ENCODE data around the gene LRRFIP2.
A peak's percentile ranks its signal among the peaks of the same experiment; 100 is the strongest.
"Not testable (repeated sequence)": the region's sequence is repeated elsewhere in the genome, so short reads cannot be mapped to it uniquely, and the experiment has no call there.

LRRFIP2 gene

DNA sequence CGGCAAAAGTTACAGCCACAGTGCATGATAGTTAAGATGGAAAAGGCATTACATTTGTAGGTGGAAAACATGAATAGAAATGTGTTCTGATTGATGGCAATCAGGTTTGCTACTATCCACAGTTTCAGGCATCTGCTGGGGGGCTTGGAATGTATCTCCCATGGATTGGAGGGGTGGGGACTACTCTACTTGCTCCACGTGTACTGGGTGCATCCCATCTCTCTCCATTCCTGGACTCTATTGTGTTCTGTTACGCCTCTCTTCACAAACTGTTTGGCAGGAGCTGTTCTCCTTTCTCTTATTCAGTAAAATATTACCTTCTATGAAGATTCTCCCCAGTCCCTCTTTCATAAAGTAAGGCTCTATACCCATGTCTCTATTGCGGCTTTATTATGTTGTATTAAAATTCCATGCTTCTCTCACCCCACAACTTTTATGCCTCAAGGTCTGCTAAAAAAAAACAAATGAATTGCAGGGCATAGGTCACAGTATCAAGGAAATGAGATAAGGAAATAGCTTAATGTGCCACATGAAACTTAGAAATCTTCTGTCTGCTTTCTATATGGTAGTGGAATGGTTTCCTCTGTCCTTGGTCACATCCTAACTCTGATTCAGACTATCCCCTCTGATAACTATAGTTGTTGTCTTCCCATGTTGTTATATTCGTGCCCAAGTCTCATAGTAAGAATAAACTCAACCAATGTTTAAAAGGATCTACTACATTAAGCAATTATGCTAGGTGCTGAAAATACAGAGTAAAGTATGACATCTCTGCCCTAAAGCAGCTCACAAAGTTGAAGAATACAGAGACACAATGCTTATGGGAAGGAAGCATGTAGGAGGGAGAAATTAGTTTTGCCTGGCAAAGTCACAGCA, 43.2 kb downstream of the LRRFIP2 start:
- no peaks in the 10 kb centered on the region for H3K9me3 ChIP-seq (ENCODE audit: insufficient read depth, low read depth, low read length)
- H3K9ac ChIP-seq (ENCODE audit: low read depth, low read length) = peak overlapping the region; percentile 13; the same call in 1 of the 2 replicates
- 86% methylated on average over 5 of the region's 5 CpGs for WGBS
- H3K27ac ChIP-seq (ENCODE audit: low read depth, low read length) = peak overlapping the region; percentile 47
- H3K36me3 ChIP-seq (ENCODE audit: insufficient read depth, low read length) = no peaks in the 10 kb centered on the region
- H3K4me1 ChIP-seq (ENCODE audit: insufficient read depth, low read length) = peaks cover 23% of the 10 kb centered on the region
- no peaks in the 10 kb centered on the region for H3K27me3 ChIP-seq (ENCODE audit: insufficient read depth, low read length)
- no peak overlapping the region for H3K4me3 ChIP-seq (ENCODE audit: low read length)

DNA sequence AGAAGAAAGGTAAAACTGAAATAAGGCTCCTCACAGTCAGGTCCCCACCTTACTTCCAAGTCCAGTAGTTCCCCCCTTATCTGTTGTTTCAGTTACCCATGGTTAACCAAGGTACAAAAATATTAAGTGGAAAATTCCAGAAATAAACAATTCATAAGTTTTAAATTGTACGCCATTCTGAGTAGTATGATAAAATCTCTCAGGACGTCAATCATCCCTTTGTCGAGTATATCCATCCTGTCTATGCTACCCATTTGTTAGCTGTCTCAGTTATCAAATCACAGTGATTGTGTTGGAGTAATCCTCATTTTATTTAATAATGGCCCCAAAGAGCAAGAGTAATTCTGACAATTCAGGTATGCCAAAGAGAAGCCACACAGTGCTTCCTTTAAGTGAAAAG, 43.9 kb downstream of the LRRFIP2 start:
- Histone ChIP-seq H3K4me1 (ENCODE audit: insufficient read depth, low read length) (peaks cover 23% of the 10 kb centered on the region), H3K27ac (ENCODE audit: low read depth, low read length) (no peak overlapping the region; the same call in 1 of the 2 replicates), H3K4me3 (ENCODE audit: low read length) (no peak overlapping the region), H3K36me3 (ENCODE audit: insufficient read depth, low read length) (no peaks in the 10 kb centered on the region), H3K9ac (ENCODE audit: low read depth, low read length) (no peak overlapping the region), H3K9me3 (ENCODE audit: insufficient read depth, low read depth, low read length) (no peaks in the 10 kb centered on the region), H3K27me3 (ENCODE audit: insufficient read depth, low read length) (no peaks in the 10 kb centered on the region)
- 100% methylated on average over 3 of the region's 3 CpGs for WGBS

DNA sequence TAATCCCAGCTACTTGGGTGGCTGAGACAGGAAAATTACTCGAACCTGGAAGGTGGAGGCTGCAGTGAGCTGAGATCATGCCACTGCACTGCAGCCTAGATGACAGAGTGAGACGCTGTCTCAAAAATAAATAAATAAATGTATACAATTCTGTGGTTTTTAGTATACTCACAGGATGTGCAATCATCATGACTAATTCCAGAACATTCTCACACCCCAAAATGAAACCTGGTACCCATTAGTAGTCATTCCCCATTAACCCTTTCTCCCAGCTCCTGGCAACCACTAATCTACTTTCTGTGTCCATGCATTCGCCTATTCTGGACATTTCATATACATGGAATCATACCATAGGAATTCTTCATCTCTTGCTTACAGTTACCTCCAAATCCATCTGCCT, 44.5 kb downstream of the LRRFIP2 start:
- 95% methylated on average over 2 of the region's 3 CpGs for WGBS

DNA sequence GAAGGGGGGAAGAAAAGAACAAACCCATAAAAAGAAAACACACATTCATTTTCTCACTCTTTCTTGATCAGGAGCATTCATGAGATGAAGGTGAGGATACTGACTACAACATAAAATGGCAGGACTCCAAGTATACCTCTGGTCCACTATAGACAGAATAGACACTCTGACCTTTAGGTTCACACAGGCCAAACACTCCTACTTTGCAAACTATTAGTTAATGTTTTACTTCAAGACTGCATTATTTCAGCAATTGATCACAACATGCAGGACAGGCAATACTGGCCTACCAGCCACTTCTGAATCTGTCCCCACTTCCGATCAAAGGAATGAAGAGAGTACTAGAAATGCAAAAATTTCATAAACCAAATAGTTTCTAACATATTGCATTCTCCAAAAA, 47.0 kb downstream of the LRRFIP2 start:
- peaks cover under 1% of the 10 kb centered on the region; the same call in 1 of the 2 replicates for H3K36me3 ChIP-seq (ENCODE audit: insufficient read depth, low read length)

More for the DNA sequence above, 44.5 kb downstream of the LRRFIP2 start:
- H3K4me3 ChIP-seq (ENCODE audit: low read length) = no peak overlapping the region
- H3K27ac ChIP-seq (ENCODE audit: low read depth, low read length) = no peak overlapping the region
- no peaks in the 10 kb centered on the region for H3K9me3 ChIP-seq (ENCODE audit: insufficient read depth, low read depth, low read length)
- no peak overlapping the region for H3K9ac ChIP-seq (ENCODE audit: low read depth, low read length)
- H3K27me3 ChIP-seq (ENCODE audit: insufficient read depth, low read length) = no peaks in the 10 kb centered on the region
- peaks cover 23% of the 10 kb centered on the region for H3K4me1 ChIP-seq (ENCODE audit: insufficient read depth, low read length)
- H3K36me3 ChIP-seq (ENCODE audit: insufficient read depth, low read length) = no peaks in the 10 kb centered on the region

DNA sequence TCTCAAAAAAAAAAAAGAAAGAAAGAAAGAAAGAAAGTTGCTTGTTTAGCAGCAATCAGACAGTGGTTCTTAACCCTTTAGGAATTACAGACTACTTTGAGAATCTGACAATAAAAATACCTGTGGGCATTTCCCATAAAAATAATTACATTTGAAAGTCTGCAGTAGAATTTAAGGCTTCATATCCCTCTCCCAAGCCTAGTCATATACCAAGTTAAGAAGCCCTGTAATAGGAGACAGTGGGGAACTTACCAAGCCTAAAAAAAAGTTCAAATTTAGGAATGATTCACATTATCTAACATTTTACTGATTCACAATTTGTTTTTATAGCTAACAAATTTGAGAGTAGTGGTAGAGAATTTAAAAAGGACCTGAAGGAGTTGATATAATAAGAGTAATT, 47.5 kb downstream of the LRRFIP2 start:
- Histone ChIP-seq H3K36me3 (ENCODE audit: insufficient read depth, low read length) (peaks cover 4% of the 10 kb centered on the region; the same call in 1 of the 2 replicates), H3K9ac (ENCODE audit: low read depth, low read length) (no peak overlapping the region), H3K27ac (ENCODE audit: low read depth, low read length) (no peak overlapping the region), H3K27me3 (ENCODE audit: insufficient read depth, low read length) (no peaks in the 10 kb centered on the region), H3K4me3 (ENCODE audit: low read length) (no peak overlapping the region), H3K4me1 (ENCODE audit: insufficient read depth, low read length) (peaks cover 14% of the 10 kb centered on the region), H3K9me3 (ENCODE audit: insufficient read depth, low read depth, low read length) (no peaks in the 10 kb centered on the region)

More for the DNA sequence above, 47.0 kb downstream of the LRRFIP2 start:
- Histone ChIP-seq H3K27me3 (ENCODE audit: insufficient read depth, low read length) (no peaks in the 10 kb centered on the region), H3K9ac (ENCODE audit: low read depth, low read length) (no peak overlapping the region), H3K27ac (ENCODE audit: low read depth, low read length) (no peak overlapping the region), H3K4me3 (ENCODE audit: low read length) (no peak overlapping the region), H3K4me1 (ENCODE audit: insufficient read depth, low read length) (peaks cover 19% of the 10 kb centered on the region), H3K9me3 (ENCODE audit: insufficient read depth, low read depth, low read length) (no peaks in the 10 kb centered on the region)
- WGBS = 92% methylated on average over 1 of the region's 1 CpG

DNA sequence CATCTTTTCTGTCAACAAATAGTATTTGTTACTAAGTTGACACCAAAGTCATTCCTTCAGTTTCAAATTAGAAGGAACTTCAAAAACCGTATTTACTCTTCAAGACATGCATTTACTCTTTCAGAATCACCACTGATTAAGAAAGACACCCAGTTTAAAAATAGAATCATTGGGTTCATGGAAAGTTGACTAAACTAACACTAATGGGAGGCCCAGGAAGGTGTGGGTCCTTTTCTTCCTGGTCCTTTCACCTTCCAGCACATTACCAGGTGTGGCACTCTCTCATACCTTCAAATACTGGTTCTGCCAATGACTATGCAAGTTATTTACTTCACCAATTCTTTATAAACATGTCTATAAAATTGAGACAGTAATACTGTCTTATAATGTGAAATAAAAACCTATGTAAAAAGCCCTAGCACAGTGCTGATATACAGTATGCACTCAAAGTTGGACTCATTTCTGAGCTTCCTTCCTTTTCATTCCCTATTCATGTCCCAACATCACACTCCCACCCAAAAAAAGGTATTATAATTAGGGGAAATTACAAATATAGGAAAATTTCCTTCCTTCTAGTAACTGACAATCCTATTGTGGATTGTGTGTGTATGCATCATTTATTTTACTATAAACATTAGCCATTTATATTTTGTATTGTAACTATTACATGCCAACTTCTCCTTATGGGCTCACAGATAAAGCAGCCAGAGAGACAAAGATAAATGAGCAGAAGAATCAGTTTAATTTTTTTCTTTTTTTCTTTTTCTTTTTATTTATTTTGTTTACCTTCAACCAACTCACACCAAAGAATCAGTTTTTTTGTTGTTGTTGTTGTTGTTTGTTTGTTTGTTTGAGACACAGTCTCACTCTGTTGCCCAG, 48.9 kb downstream of the LRRFIP2 start:
- WGBS = 90% methylated on average over 1 of the region's 1 CpG

DNA sequence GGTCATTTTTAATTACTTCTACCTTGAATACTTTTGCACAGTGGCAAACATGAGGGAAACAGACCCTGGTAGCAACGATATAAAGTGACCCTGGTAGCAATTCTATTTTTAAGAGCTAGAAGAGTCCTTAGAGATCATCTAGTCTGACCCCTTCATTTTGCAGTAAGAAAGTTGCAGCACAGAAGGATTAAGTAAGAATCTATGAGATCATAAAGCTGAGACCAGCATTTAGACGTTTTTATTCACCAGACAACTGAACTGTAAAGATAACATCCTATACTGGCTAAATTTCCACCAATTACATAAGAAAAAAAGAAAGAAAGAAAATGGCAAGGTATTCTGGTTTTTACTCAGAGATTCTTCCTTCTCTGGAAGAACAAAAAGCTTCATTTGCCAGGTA, 49.9 kb downstream of the LRRFIP2 start:
- no peaks in the 10 kb centered on the region for H3K9me3 ChIP-seq (ENCODE audit: insufficient read depth, low read depth, low read length)
- H3K27me3 ChIP-seq (ENCODE audit: insufficient read depth, low read length) = no peaks in the 10 kb centered on the region
- peaks cover 6% of the 10 kb centered on the region; the same call in 1 of the 2 replicates for H3K36me3 ChIP-seq (ENCODE audit: insufficient read depth, low read length)
- no peaks in the 10 kb centered on the region for H3K4me1 ChIP-seq (ENCODE audit: insufficient read depth, low read length)
- H3K4me3 ChIP-seq (ENCODE audit: low read length) = no peak overlapping the region
- no peak overlapping the region for H3K9ac ChIP-seq (ENCODE audit: low read depth, low read length)
- no peak overlapping the region for H3K27ac ChIP-seq (ENCODE audit: low read depth, low read length)
- 78% methylated on average over 2 of the region's 2 CpGs for WGBS

More for the DNA sequence above, 48.9 kb downstream of the LRRFIP2 start:
- no peak overlapping the region for H3K4me3 ChIP-seq (ENCODE audit: low read length)
- H3K9me3 ChIP-seq (ENCODE audit: insufficient read depth, low read depth, low read length) = no peaks in the 10 kb centered on the region
- no peak overlapping the region for H3K9ac ChIP-seq (ENCODE audit: low read depth, low read length)
- H3K36me3 ChIP-seq (ENCODE audit: insufficient read depth, low read length) = peaks cover 6% of the 10 kb centered on the region; the same call in 1 of the 2 replicates
- H3K4me1 ChIP-seq (ENCODE audit: insufficient read depth, low read length) = no peaks in the 10 kb centered on the region
- no peak overlapping the region for H3K27ac ChIP-seq (ENCODE audit: low read depth, low read length)
- H3K27me3 ChIP-seq (ENCODE audit: insufficient read depth, low read length) = no peaks in the 10 kb centered on the region

DNA sequence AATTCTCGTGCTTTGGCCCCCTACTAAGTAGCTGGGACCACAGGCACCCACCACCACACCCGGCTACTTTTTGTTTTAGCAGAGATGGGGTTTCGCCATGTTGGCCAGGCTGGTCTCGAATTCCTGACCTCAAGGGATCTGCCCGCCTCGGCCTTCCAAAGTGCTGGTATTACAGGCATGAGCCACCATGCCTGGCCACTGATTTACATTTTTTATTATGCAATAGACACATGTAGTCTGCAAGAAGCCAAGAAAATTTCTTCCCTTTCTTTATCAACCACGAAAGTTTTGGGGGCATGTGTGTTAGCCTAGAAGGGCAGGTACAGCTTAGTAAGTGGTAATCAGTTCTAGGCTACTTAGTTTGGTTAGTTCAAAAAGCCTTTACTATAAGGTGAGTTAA, 51.1 kb downstream of the LRRFIP2 start:
- H3K27me3 ChIP-seq (ENCODE audit: insufficient read depth, low read length) = no peaks in the 10 kb centered on the region
- 95% methylated on average over 6 of the region's 7 CpGs for whole genome bisulfite sequencing
- H3K4me3 ChIP-seq (ENCODE audit: low read length) = no peak overlapping the region

DNA sequence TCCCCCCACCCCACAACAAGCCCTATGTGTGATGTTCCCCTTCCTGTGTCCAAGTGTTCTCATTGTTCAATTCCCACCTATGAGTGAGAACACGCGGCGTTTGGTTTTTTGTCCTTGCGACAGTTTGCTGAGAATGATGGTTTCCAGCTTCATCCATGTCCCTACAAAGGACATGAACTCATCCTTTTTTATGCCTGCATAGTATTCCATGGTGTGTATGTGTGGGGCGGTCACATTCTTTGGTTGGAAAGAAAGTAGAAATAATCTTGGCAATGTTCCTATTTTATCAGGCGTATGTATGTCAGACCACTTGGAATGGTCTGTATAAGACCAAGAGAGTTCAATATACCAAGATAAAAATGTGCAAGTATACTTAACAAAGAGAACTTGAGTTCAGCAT, 52.3 kb downstream of the LRRFIP2 start:
- not testable (repeated sequence) for H3K4me3 ChIP-seq (ENCODE audit: low read length); H3K4me1 ChIP-seq (ENCODE audit: insufficient read depth, low read length); H3K9ac ChIP-seq (ENCODE audit: low read depth, low read length); H3K9me3 ChIP-seq (ENCODE audit: insufficient read depth, low read depth, low read length); H3K27me3 ChIP-seq (ENCODE audit: insufficient read depth, low read length); H3K36me3 ChIP-seq (ENCODE audit: insufficient read depth, low read length); H3K27ac ChIP-seq (ENCODE audit: low read depth, low read length)
- WGBS = 91% methylated on average over 6 of the region's 6 CpGs

More for the DNA sequence above, 51.1 kb downstream of the LRRFIP2 start:
- no peak overlapping the region for H3K27ac ChIP-seq (ENCODE audit: low read depth, low read length)
- H3K36me3 ChIP-seq (ENCODE audit: insufficient read depth, low read length) = peaks cover 6% of the 10 kb centered on the region; the same call in 1 of the 2 replicates
- no peaks in the 10 kb centered on the region for H3K4me1 ChIP-seq (ENCODE audit: insufficient read depth, low read length)
- no peaks in the 10 kb centered on the region for H3K9me3 ChIP-seq (ENCODE audit: insufficient read depth, low read depth, low read length)
- no peak overlapping the region for H3K9ac ChIP-seq (ENCODE audit: low read depth, low read length)

DNA sequence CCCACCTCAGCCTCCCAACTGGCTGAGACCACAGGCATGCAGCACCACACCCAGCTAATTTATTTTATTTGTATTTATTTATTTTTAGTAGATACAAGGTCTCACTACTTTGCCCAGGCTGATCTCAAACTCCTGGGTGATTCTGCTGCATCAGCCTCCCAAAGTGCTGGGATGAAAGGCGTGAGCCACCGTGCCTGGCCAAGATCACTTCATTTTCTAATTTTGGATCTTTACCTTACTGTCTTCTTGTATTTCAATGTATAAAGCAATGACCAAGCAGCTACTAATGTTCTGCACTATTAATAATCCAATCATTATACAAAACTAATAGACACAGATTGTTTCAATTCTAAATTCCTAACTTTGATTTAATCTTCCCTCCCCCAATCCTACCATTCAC, 56.2 kb downstream of the LRRFIP2 start:
- H3K9me3 ChIP-seq (ENCODE audit: insufficient read depth, low read depth, low read length) = no peaks in the 10 kb centered on the region
- 92% methylated on average over 2 of the region's 2 CpGs for WGBS

DNA sequence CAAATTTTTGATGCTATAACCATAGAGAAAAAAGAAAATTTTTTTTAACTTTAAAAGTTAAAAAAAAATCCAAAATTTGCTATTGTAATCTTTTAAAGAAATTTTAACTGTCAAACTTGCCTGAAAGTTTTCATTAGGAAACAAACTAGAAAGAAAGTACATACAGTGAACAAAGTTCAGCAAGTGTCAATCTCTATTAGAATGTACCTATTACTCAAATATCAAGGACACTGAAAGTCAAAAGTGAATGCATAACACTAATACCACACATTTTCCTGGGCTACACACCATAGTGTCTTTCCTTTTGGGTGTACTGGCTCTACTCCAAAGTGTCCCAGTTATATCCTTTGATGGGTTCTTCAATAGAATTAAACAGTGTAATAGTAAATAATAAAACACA, 56.8 kb downstream of the LRRFIP2 start:
- Histone ChIP-seq H3K4me3 (ENCODE audit: low read length) (no peak overlapping the region), H3K9ac (ENCODE audit: low read depth, low read length) (no peak overlapping the region), H3K36me3 (ENCODE audit: insufficient read depth, low read length) (peaks cover 6% of the 10 kb centered on the region; the same call in 1 of the 2 replicates), H3K9me3 (ENCODE audit: insufficient read depth, low read depth, low read length) (no peaks in the 10 kb centered on the region), H3K27me3 (ENCODE audit: insufficient read depth, low read length) (no peaks in the 10 kb centered on the region), H3K4me1 (ENCODE audit: insufficient read depth, low read length) (no peaks in the 10 kb centered on the region), H3K27ac (ENCODE audit: low read depth, low read length) (no peak overlapping the region)

More for the DNA sequence above, 56.2 kb downstream of the LRRFIP2 start:
- H3K9ac ChIP-seq (ENCODE audit: low read depth, low read length) = no peak overlapping the region
- no peaks in the 10 kb centered on the region for H3K4me1 ChIP-seq (ENCODE audit: insufficient read depth, low read length)
- no peaks in the 10 kb centered on the region for H3K27me3 ChIP-seq (ENCODE audit: insufficient read depth, low read length)
- H3K36me3 ChIP-seq (ENCODE audit: insufficient read depth, low read length) = peaks cover 6% of the 10 kb centered on the region; the same call in 1 of the 2 replicates
- no peak overlapping the region for H3K27ac ChIP-seq (ENCODE audit: low read depth, low read length)
- no peak overlapping the region for H3K4me3 ChIP-seq (ENCODE audit: low read length)
